HepG2 (cell line): ENCODE results near the gene NGF. TPM values are rescaled to one million over a fixed set of nuclear protein-coding genes. Genes with fewer than 3 reads are reported as not detected.

Source experiments
- ATAC-seq: fragments of 200-7000 bp; cut with Tn5 transposase; 3 replicates; pipeline ENCODE4 v1.9.1; 2020; ENCODE audit warnings: mild to moderate bottlenecking, moderate library complexity
- BruUV-seq: library from RNA; stranded (reverse); fragments of 400-500 nt; replicated peaks from 2 replicates; lab custom pipeline; 2021; lab: Mats Ljungman, UMichigan
- CTCF ChIA-PET: fragments of 300-600 bp; formaldehyde crosslinking; extraction: SDS; loops from one replicate; lab custom pipeline; 2021; ENCODE audit warnings: low total read pairs, inconsistent platforms, low intra/inter-chr PET ratio; lab: Yijun Ruan, JAX
- POLR2A ChIA-PET: fragments of 350-600 bp; sonication (Branson Sonifier 250); formaldehyde crosslinking; loops from one replicate; lab custom pipeline; 2020; ENCODE audit warnings: antibody characterized with exemption, inconsistent platforms; lab: Yijun Ruan, JAX
- DNase-seq: peaks from one replicate; pipeline ENCODE4 v3.0.0-alpha.2; 2015; ENCODE audit warnings: low spot score
- FAIRE-seq: peaks from 3 replicates; lab custom pipeline; 2011; peaks lifted over from hg19 to GRCh38; lab: Jason Lieb, UNC
- H2AFZ ChIP-seq: one replicate; pipeline ENCODE4 v1.6.1; 2011; ENCODE audit warnings: low read length, inconsistent platforms
- H3K27ac ChIP-seq: fragments of 300-600 bp; 3 replicates; pipeline ENCODE4 v1.8.0; 2011; ENCODE audit warnings: mixed run types, mild to moderate bottlenecking, mixed read lengths, low read length, inconsistent platforms; ENCODE audit not compliant: insufficient read depth; ENCODE audit errors: extremely low read length
- H3K27me3 ChIP-seq, 2 experiments: fragments of 200-600 bp in 1 of 2; 2 replicates in 1 of 2; 3 replicates in 1 of 2; pipeline versions ENCODE4 v1.6.0 to v1.8.0; 2011; ENCODE audit warnings: low read length in 2 of 2, mild to moderate bottlenecking in 2 of 2, moderate library complexity in 2 of 2, inconsistent platforms in 1 of 2; ENCODE audit not compliant: insufficient read depth in 2 of 2, control insufficient read depth in 1 of 2
- H3K36me3 ChIP-seq, 2 experiments: fragments of 200-600 bp in 1 of 2; replicated peaks in 1 of 2; 2 replicates in 1 of 2; 3 replicates in 1 of 2; pipeline versions ENCODE4 v1.5.1 to v1.8.0; 2011; ENCODE audit warnings: low read length in 2 of 2, inconsistent platforms in 1 of 2; ENCODE audit not compliant: insufficient read depth in 2 of 2, control insufficient read depth in 1 of 2
- H3K4me1 ChIP-seq: 2 replicates; pipeline ENCODE4 v1.5.1; 2012; ENCODE audit warnings: low read length, inconsistent platforms; ENCODE audit not compliant: insufficient read depth
- H3K4me2 ChIP-seq: 2 replicates; pipeline ENCODE4 v1.6.0; 2011; ENCODE audit warnings: low read depth, low read length, inconsistent platforms
- H3K4me3 ChIP-seq, 3 experiments: fragments of 200-600 bp in 1 of 3; sonication (generic), shearing (Covaris generic) in 1 of 3; replicated peaks in 1 of 3; 2 replicates each; pipeline ENCODE4 v1.5.1; 2011 to 2016; ENCODE audit warnings: low read length in 3 of 3, inconsistent platforms in 2 of 3, low read depth in 2 of 3, mild to moderate bottlenecking in 2 of 3, control low read depth in 1 of 3, mixed read lengths in 1 of 3; ENCODE audit not compliant: insufficient read depth in 1 of 3
- H3K79me2 ChIP-seq: one replicate; pipeline ENCODE4 v1.6.1; 2011; ENCODE audit warnings: low read length, inconsistent platforms; ENCODE audit not compliant: insufficient read depth
- H3K9ac ChIP-seq: 2 replicates; pipeline ENCODE4 v1.6.0; 2011; ENCODE audit warnings: mild to moderate bottlenecking, low read depth, low read length, inconsistent platforms; ENCODE audit not compliant: insufficient read depth
- H3K9me3 ChIP-seq: 2 replicates; pipeline ENCODE4 v1.5.1; 2012; ENCODE audit warnings: mild to moderate bottlenecking, low read length
- H4K20me1 ChIP-seq: 2 replicates; pipeline ENCODE4 v1.6.0; 2011; ENCODE audit warnings: inconsistent platforms, mild to moderate bottlenecking, low read length, moderate library complexity; ENCODE audit not compliant: insufficient read depth
- ARID5B ChIP-seq: IDR thresholded peaks from 2 replicates; pipeline ENCODE4 v1.4.0; 2020; ENCODE audit warnings: mild to moderate bottlenecking, missing genetic modification reagents
- ESRRA ChIP-seq: sonication (generic); formaldehyde crosslinking; IDR thresholded peaks from 2 replicates; pipeline ENCODE4 v1.5.1; 2020; ENCODE audit warnings: mild to moderate bottlenecking, low read depth, missing genetic modification reagents
- GATAD1 ChIP-seq: IDR thresholded peaks from 2 replicates; pipeline ENCODE4 v1.6.1; 2016; ENCODE audit warnings: missing genetic modification reagents, missing compliant biosample characterization
- GATAD2A ChIP-seq: IDR thresholded peaks from 2 replicates; pipeline ENCODE4 v1.6.1; 2016
- KLF16 ChIP-seq, 2 experiments: sonication (generic) in 1 of 2; formaldehyde crosslinking in 1 of 2; IDR thresholded peaks; 2 replicates each; pipeline versions ENCODE4 v1.6.1 to v1.8.0; 2016 to 2023; ENCODE audit warnings: missing genetic modification reagents in 2 of 2, missing compliant biosample characterization in 1 of 2
- MAFK ChIP-seq, 2 experiments: IDR thresholded peaks in 1 of 2; conservative IDR thresholded peaks in 1 of 2; 2 replicates each; pipeline ENCODE4 v1.6.1; 2011; ENCODE audit warnings: improper control_type of control experiment in 2 of 2, low read length in 2 of 2
- POGZ ChIP-seq: sonication (generic); formaldehyde crosslinking; IDR thresholded peaks from 2 replicates; pipeline ENCODE4 v1.4.0; 2020; ENCODE audit warnings: mild to moderate bottlenecking, missing genetic modification reagents
- PRPF4 ChIP-seq: fragments of 200-400 bp; formaldehyde crosslinking; IDR thresholded peaks from 2 replicates; pipeline ENCODE4 v1.6.1; 2016; ENCODE audit warnings: low read length, low read depth; ENCODE audit not compliant: poor library complexity, severe bottlenecking
- RBFOX2 ChIP-seq: fragments of 200-400 bp; formaldehyde crosslinking; IDR thresholded peaks from 2 replicates; pipeline ENCODE4 v1.6.1; 2017; ENCODE audit warnings: low read depth, mild to moderate bottlenecking, low read length
- SP5 ChIP-seq: IDR thresholded peaks from 2 replicates; pipeline ENCODE4 v1.6.1; 2016; ENCODE audit warnings: low read depth, borderline replicate concordance
- TMF1 ChIP-seq: sonication (generic); formaldehyde crosslinking; IDR thresholded peaks from 2 replicates; pipeline ENCODE4 v1.8.1; 2022; ENCODE audit warnings: low read depth, missing genetic modification reagents
- TOE1 ChIP-seq: sonication (generic); formaldehyde crosslinking; IDR thresholded peaks from 2 replicates; pipeline ENCODE4 v1.4.0; 2020; ENCODE audit warnings: mild to moderate bottlenecking, missing genetic modification reagents
- YY1 ChIP-seq: IDR thresholded peaks from 2 replicates; pipeline ENCODE4 v1.6.1; 2011; ENCODE audit warnings: low read length, low read depth, moderate library complexity, mild to moderate bottlenecking; ENCODE audit not compliant: insufficient read depth, insufficient replicate concordance
- ZGPAT ChIP-seq: IDR thresholded peaks from 2 replicates; pipeline ENCODE4 v1.6.1; 2016; ENCODE audit warnings: mild to moderate bottlenecking
- ZNF292 ChIP-seq: sonication (generic); formaldehyde crosslinking; IDR thresholded peaks from 2 replicates; pipeline ENCODE4 v1.8.1; 2022; ENCODE audit warnings: mild to moderate bottlenecking, low read depth, missing genetic modification reagents, borderline replicate concordance
- ZNF496 ChIP-seq: sonication (generic); formaldehyde crosslinking; IDR thresholded peaks from 2 replicates; pipeline ENCODE4 v1.8.1; 2023; ENCODE audit warnings: mild to moderate bottlenecking, moderate library complexity, missing genetic modification reagents; ENCODE audit not compliant: insufficient replicate concordance
- ZNF510 ChIP-seq: sonication (generic); formaldehyde crosslinking; IDR thresholded peaks from 2 replicates; pipeline ENCODE4 v1.4.0; 2020; ENCODE audit warnings: low read depth, mild to moderate bottlenecking, missing genetic modification reagents
- ZNF660 ChIP-seq: sonication (generic); formaldehyde crosslinking; IDR thresholded peaks from 2 replicates; pipeline ENCODE4 v1.5.1; 2020; ENCODE audit warnings: mild to moderate bottlenecking, low read depth, missing genetic modification reagents, borderline replicate concordance
- ZSCAN9 ChIP-seq: IDR thresholded peaks from 2 replicates; pipeline ENCODE4 v1.6.1; 2016; ENCODE audit warnings: borderline replicate concordance
- WGBS: methylation state at CpG from one replicate; pipeline ENCODE4 v1.1.6; 2017; ENCODE audit warnings: low lambda C conversion rate; 5-methylcytosine and 5-hydroxymethylcytosine counted together
- in situ Hi-C: cut with HindIII; loops from 2 replicates; pipeline ENCODE4 v1.10.0; 2017; ENCODE audit warnings: low pct_unique_long_range_greater_than_20kb; ENCODE audit not compliant: extremely low pct_ligation_motif_present
- intact Hi-C: fragments of 100-400 bp; cut with micrococcal nuclease; formaldehyde crosslinking; loops from one replicate; pipeline ENCODE4 v1.10.0; 2022; ENCODE audit not compliant: unreplicated experiment
- polyA plus RNA-seq, 8 experiments: library from polyadenylated mRNA; depleted of rRNA in 3 of 8; stranded (reverse) in 7 of 8; unstranded in 1 of 8; fragments of >200 nt; fragmentation: Illumina TruSeq in 4 of 8; extraction: Trizol in 4 of 8; gene quantifications; 2 replicates each; pipeline versions ENCODE4 v1.2.1 to v1.2.3, GENCODE V29; 2011 to 2016; ENCODE audit warnings: low read depth in 4 of 8, missing spikeins in 1 of 8, mixed read lengths in 1 of 8; ENCODE audit not compliant: insufficient read depth in 1 of 8
- total RNA-seq, 5 experiments: library from RNA; depleted of rRNA; stranded (reverse); fragments of >200 nt; fragmentation: Illumina TruSeq; extraction: Trizol; gene quantifications; 2 replicates each; pipeline ENCODE4 v1.2.3, GENCODE V29; 2016; ENCODE audit warnings: low read depth in 1 of 5

The NGF gene
- total and polyA plus RNA-seq, 2 of the 13 experiments (the other 11 are each of a cell fraction or from before 2014, with no cell fraction given) = not detected

GRCh38 chr1:115374598-115374997, 36.5 kb upstream of the NGF start:
- ChIA-PET CTCF (no interaction called here), POLR2A (no interaction called here)

GRCh38 chr1:115373305-115373704, 35.3 kb upstream of the NGF start:
- ATAC-seq (no peak), FAIRE-seq (no peak)
- in situ Hi-C loops = no loop called here
- no peak for TF ChIP-seq SP5 (CRISPR knock-in tag)
- no peak for TF ChIP-seq ARID5B (CRISPR knock-in tag)
- no peak for TF ChIP-seq POGZ
- no peak for TF ChIP-seq PRPF4
- TF ChIP-seq GATAD1 (CRISPR knock-in tag) = no peak
- TF ChIP-seq RBFOX2 = no peak

More at GRCh38 chr1:115374598-115374997, 36.5 kb upstream of the NGF start:
- Histone ChIP-seq H4K20me1 (no peaks in the 10 kb centered on the region), H3K4me1 (no peaks in the 10 kb centered on the region), H3K36me3 (no peaks in the 10 kb centered on the region), H3K9me3 (no peaks in the 10 kb centered on the region)
- WGBS = 6% methylated on average over 3 of the region's 3 CpGs
- in situ Hi-C loops = no loop called here
- TF ChIP-seq TOE1 (CRISPR knock-in tag) (no peak), YY1 (no peak), ZGPAT (no peak), TMF1 (no peak), KLF16 (CRISPR knock-in tag; IDR thresholded peaks at IDR 0.05) (no peak), ZSCAN9 (CRISPR knock-in tag) (no peak), ZNF660 (CRISPR knock-in tag) (no peak), GATAD2A (CRISPR knock-in tag) (no peak), ZNF292 (CRISPR knock-in tag) (no peak), ESRRA (CRISPR knock-in tag) (no peak), ZNF510 (CRISPR knock-in tag) (no peak), MAFK (conservative IDR thresholded peaks at IDR 0.05 in 1 of 2, IDR thresholded peaks at IDR 0.05 in 1 of 2; ENCODE audit: low read length in 2 of 2) (no peak), ZNF496 (CRISPR knock-in tag) (no peak)
- TF ChIP-seq, all 625 proteins: peak for 0
- no peak overlapping the region for H3K4me3 ChIP-seq
- no peak for DNase-seq
- no peak overlapping the region for H2AFZ ChIP-seq
- FAIRE-seq = no peak
- H3K79me2 ChIP-seq = no peaks in the 10 kb centered on the region
- BruUV-seq = no TSS peak
- H3K27ac ChIP-seq = no peak overlapping the region
- H3K4me2 ChIP-seq = no peak overlapping the region
- H3K27me3 ChIP-seq = no peaks in the 10 kb centered on the region
- intact Hi-C loops = no loop called here
- no peak overlapping the region for H3K9ac ChIP-seq
- ATAC-seq = no peak

More at GRCh38 chr1:115373305-115373704, 35.3 kb upstream of the NGF start:
- Histone ChIP-seq H2AFZ (no peak overlapping the region), H3K9ac (no peak overlapping the region), H3K79me2 (no peaks in the 10 kb centered on the region), H3K4me2 (no peak overlapping the region), H4K20me1 (no peaks in the 10 kb centered on the region), H3K27me3 (no peaks in the 10 kb centered on the region), H3K9me3 (no peaks in the 10 kb centered on the region), H3K4me1 (no peaks in the 10 kb centered on the region), H3K27ac (no peak overlapping the region), H3K4me3 (no peak overlapping the region), H3K36me3 (no peaks in the 10 kb centered on the region)
- no peak for DNase-seq
- intact Hi-C loops = no loop called here
- no TSS peak for BruUV-seq
- POLR2A ChIA-PET = no interaction called here
- CTCF ChIA-PET = no interaction called here
